ENCODE results near the gene NACA2. TPM values are rescaled to one million over a fixed set of nuclear protein-coding genes. Genes with fewer than 3 reads are reported as not detected.

Gene NACA2
- total RNA-seq (not detected in 2 replicates), polyA plus RNA-seq (not detected in 2 replicates), polyA minus RNA-seq (not detected in 2 replicates)
- 1.4 TPM for total RNA-seq (2013)

- Histone ChIP-seq H3K4me1 (ENCODE audit: control insufficient read depth in 2 of 2, insufficient read depth in 2 of 2, low read length in 2 of 2) (no peaks in the 10 kb centered on the region), H3K36me3 (replicated peaks in 1 of 2; ENCODE audit: control extremely low read depth in 1 of 2, control insufficient read depth in 1 of 2, extremely low read depth in 1 of 2, insufficient read depth in 2 of 2, low read length in 1 of 2) (no peaks in the 10 kb centered on the region), H4K20me1 (ENCODE audit: control insufficient read depth, insufficient read depth, low read length, poor library complexity, severe bottlenecking) (no peaks in the 10 kb centered on the region), H3K27me3 (replicated peaks in 1 of 4; ENCODE audit: control extremely low read depth in 1 of 4, control insufficient read depth in 3 of 4, insufficient read depth in 4 of 4, low read length in 3 of 4) (peaks cover 0 to 10% (median 0%) of the 10 kb centered on the region in 4 experiments), H3K79me2 (ENCODE audit: control insufficient read depth, insufficient read depth, low read length) (no peaks in the 10 kb centered on the region), H2AFZ (ENCODE audit: insufficient read depth, low read depth, low read length, poor library complexity, severe bottlenecking) (no peak within 1 kb of the TSS), H3K9me3 (ENCODE audit: control extremely low read depth in 1 of 3, control insufficient read depth in 2 of 3, insufficient read depth in 1 of 3, low read length in 2 of 3) (peaks cover 0 to 3% (median 0%) of the 10 kb centered on the region in 3 donors), H3K4me3 (ENCODE audit: control extremely low read depth in 1 of 5, extremely low read depth in 1 of 5, insufficient read depth in 1 of 5, low read depth in 2 of 5, low read length in 4 of 5) (no peak within 1 kb of the TSS), H3K9ac (ENCODE audit: low read length) (no peak within 1 kb of the TSS), H3K4me2 (replicated peaks; ENCODE audit: low read depth, low read length, poor library complexity, severe bottlenecking) (no peak within 1 kb of the TSS), H3K27ac (ENCODE audit: low read length in 2 of 2) (no peak within 1 kb of the TSS)
- Mint-ChIP-seq H3K4me1 (peaks cover 3% of the 10 kb centered on the region), H3K27me3 (peaks cover 18% of the 10 kb centered on the region), H3K27ac (no peak within 1 kb of the TSS), H3K9me3 (ENCODE audit: insufficient read depth) (no peaks in the 10 kb centered on the region), H3K4me3 (no peak within 1 kb of the TSS)
- DNase-seq (no peak), ATAC-seq (ENCODE audit: low read depth) (no peak)
- ChIA-PET POLR2A (no interaction called here), CTCF (no interaction called here)
- intact Hi-C loops (cut with micrococcal nuclease) = no loop called here
- TF ChIP-seq EZH2 (IDR thresholded peaks at IDR 0.05; ENCODE audit: borderline replicate concordance, insufficient read depth, low read depth, low read length, poor library complexity, severe bottlenecking) (no peak), CTCF (IDR thresholded peaks at IDR 0.05) (no peak)
- WGBS (ENCODE audit: insufficient coverage) = 98% methylated on average over 13 of the region's 16 CpGs
Measured at GRCh38 chr17:61591018-61591417, at the start of gene NACA2. NACA2 (minus strand) TSS chr17:61591219; CDS start chr17:61591180, 39 bp downstream.

GRCh38 chr17:61639818-61640217 is 48.8 kb upstream of the NACA2 start:
- POLR2A ChIA-PET = no interaction called here
- Histone ChIP-seq H3K4me1 (ENCODE audit: control insufficient read depth in 2 of 2, insufficient read depth in 2 of 2, low read length in 2 of 2) (peaks cover 0 to 3% of the 10 kb centered on the region in 2 donors), H3K4me2 (replicated peaks; ENCODE audit: low read depth, low read length, poor library complexity, severe bottlenecking) (no peak overlapping the region), H3K36me3 (replicated peaks in 1 of 2; ENCODE audit: control extremely low read depth in 1 of 2, control insufficient read depth in 1 of 2, extremely low read depth in 1 of 2, insufficient read depth in 2 of 2, low read length in 1 of 2) (no peaks in the 10 kb centered on the region), H3K79me2 (ENCODE audit: control insufficient read depth, insufficient read depth, low read length) (no peaks in the 10 kb centered on the region), H3K27me3 (replicated peaks in 1 of 4; ENCODE audit: control extremely low read depth in 1 of 4, control insufficient read depth in 3 of 4, insufficient read depth in 4 of 4, low read length in 3 of 4) (no peaks in the 10 kb centered on the region), H4K20me1 (ENCODE audit: control insufficient read depth, insufficient read depth, low read length, poor library complexity, severe bottlenecking) (no peaks in the 10 kb centered on the region), H3K27ac (ENCODE audit: low read length in 2 of 2) (no peak overlapping the region), H3K9me3 (ENCODE audit: control extremely low read depth in 1 of 3, control insufficient read depth in 2 of 3, insufficient read depth in 1 of 3, low read length in 2 of 3) (peaks cover 0 to 3% (median 0%) of the 10 kb centered on the region in 3 donors), H3K4me3 (ENCODE audit: control extremely low read depth in 1 of 5, extremely low read depth in 1 of 5, insufficient read depth in 1 of 5, low read depth in 2 of 5, low read length in 4 of 5) (no peak overlapping the region), H2AFZ (ENCODE audit: insufficient read depth, low read depth, low read length, poor library complexity, severe bottlenecking) (no peak overlapping the region), H3K9ac (ENCODE audit: low read length) (no peak overlapping the region)
- Mint-ChIP-seq H3K9me3 (ENCODE audit: insufficient read depth) (peaks cover 3% of the 10 kb centered on the region), H3K4me3 (no peak overlapping the region), H3K27ac (no peak overlapping the region), H3K27me3 (peaks cover 14% of the 10 kb centered on the region), H3K4me1 (peaks cover 6% of the 10 kb centered on the region)
- CTCF ChIA-PET = interaction anchor here (1.2 kb wide), 1 partner anchor 197 kb away, joined by 6 read pairs; no protein-coding TSS in a partner anchor
- TF ChIP-seq CTCF (IDR thresholded peaks at IDR 0.05) (no peak), EZH2 (IDR thresholded peaks at IDR 0.05; ENCODE audit: borderline replicate concordance, insufficient read depth, low read depth, low read length, poor library complexity, severe bottlenecking) (no peak)
- intact Hi-C loops (cut with micrococcal nuclease) = loop anchor here (5.0 kb wide), 2 partner anchors 228 to 467 kb away; no protein-coding TSS in a partner anchor
- DNase-seq = no peak
- WGBS (ENCODE audit: insufficient coverage) = no CpG with 5 or more reads among the region's 1 CpG
- no peak for ATAC-seq (ENCODE audit: low read depth)

All from B cell (primary cell).